Measurements from ENCODE around the gene RSPH9. TPM values are rescaled to one million over a fixed set of nuclear protein-coding genes. Genes with fewer than 3 reads are reported as not detected.

The RSPH9 gene
- polyA plus RNA-seq, 1 experiment, result 0.37 TPM

DNA sequence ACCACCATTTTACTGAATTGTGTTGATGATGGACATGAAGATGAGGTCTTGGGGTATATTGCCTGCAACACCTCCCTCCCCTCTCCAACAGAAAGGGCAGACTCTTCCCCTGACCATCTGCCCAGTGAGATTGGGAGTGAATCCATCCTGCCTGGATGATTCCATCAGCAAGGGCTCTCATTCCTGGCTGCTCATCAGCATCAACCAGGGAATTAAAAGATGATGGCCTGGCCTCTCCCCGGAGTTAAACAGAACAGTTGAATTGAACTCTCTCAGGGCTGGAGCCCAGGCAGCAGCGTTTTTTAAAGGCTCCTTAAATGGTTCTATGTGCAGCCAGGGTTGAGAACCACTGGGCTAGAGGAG lies 57.3 kb downstream of the RSPH9 start:
- Histone ChIP-seq H3K27ac (ENCODE audit: low read depth, low read length) (peak overlapping the region; percentile 80), H3K27me3 (ENCODE audit: control insufficient read depth, insufficient read depth, low read length) (no peaks in the 10 kb centered on the region), H3K4me3 (ENCODE audit: low read depth, low read length) (no peak overlapping the region), H3K9me3 (ENCODE audit: control insufficient read depth, insufficient read depth, low read length) (no peaks in the 10 kb centered on the region)
- ChIA-PET CTCF (no interaction called here), POLR2A (no interaction called here)
- no peak for DNase-seq (ENCODE audit: low read depth, low spot score)
- TF ChIP-seq, protein P1, sequence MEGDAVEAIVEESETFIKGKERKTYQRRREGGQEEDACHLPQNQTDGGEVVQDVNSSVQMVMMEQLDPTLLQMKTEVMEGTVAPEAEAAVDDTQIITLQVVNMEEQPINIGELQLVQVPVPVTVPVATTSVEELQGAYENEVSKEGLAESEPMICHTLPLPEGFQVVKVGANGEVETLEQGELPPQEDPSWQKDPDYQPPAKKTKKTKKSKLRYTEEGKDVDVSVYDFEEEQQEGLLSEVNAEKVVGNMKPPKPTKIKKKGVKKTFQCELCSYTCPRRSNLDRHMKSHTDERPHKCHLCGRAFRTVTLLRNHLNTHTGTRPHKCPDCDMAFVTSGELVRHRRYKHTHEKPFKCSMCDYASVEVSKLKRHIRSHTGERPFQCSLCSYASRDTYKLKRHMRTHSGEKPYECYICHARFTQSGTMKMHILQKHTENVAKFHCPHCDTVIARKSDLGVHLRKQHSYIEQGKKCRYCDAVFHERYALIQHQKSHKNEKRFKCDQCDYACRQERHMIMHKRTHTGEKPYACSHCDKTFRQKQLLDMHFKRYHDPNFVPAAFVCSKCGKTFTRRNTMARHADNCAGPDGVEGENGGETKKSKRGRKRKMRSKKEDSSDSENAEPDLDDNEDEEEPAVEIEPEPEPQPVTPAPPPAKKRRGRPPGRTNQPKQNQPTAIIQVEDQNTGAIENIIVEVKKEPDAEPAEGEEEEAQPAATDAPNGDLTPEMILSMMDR (IDR thresholded peaks at IDR 0.05; ENCODE audit: low read depth, low read length), result no peak

DNA sequence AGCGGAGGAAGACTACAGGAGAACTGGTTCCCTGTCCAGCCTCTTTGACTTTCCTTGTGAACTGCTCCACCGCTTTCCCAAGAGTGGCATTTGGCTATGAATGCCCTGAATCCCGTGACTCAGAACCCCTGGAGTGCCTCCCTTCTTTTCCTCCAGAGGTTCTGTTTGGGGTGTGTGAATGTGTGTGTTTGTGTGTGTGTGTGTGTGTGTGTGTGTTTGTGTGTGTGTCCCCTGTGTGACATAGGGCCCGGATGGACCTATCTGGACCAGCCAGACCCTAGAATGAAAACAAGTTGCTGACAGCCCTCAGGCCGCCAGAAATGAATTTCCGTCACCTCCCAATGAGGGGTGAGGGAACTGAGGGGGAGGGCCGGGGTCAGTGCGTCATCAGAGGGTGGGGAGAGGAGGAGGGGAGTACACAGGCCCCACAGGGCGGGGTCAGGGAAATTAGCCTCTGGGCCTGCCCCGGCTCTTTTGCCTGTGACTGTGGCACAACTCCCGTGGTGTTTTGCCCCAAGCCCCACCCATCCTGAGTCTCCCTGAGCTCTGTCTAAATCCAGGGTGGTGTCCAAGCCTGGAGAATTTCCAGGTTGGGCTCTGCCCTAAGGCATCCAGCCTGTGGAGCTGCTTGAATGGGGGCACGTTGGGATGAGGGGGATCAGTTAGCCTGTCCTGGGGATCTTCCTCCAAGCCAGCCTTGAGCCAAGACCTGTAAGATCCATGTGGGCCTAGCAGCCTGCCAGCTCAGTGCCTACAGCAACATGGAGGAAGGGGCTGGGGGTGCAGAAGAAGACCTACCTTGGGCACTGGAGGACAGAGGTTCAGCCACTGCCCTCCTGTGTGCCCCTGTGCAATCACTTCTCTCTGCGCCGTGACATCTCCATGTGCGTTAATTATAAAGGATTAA lies 58.0 kb downstream of the RSPH9 start:
- Histone ChIP-seq H3K27ac (ENCODE audit: low read depth, low read length) (peak overlapping the region; percentile 80), H3K4me3 (ENCODE audit: low read depth, low read length) (no peak overlapping the region), H3K27me3 (ENCODE audit: control insufficient read depth, insufficient read depth, low read length) (no peaks in the 10 kb centered on the region), H3K9me3 (ENCODE audit: control insufficient read depth, insufficient read depth, low read length) (no peaks in the 10 kb centered on the region)
- POLR2A ChIA-PET, result interaction anchor here (1.0 kb wide), 1 partner anchor 22 kb away, joined by 3 read pairs; no protein-coding TSS in a partner anchor
- TF ChIP-seq, protein P1 (IDR thresholded peaks at IDR 0.05; ENCODE audit: low read depth, low read length), result no peak
- CTCF ChIA-PET, result interaction anchor here (0.6 to 1.6 kb wide), 2 partner anchors 10 to 66 kb away, joined by 3 to 6 read pairs; no protein-coding TSS in a partner anchor
- DNase-seq (ENCODE audit: low read depth, low spot score), result peak; percentile 61

DNA sequence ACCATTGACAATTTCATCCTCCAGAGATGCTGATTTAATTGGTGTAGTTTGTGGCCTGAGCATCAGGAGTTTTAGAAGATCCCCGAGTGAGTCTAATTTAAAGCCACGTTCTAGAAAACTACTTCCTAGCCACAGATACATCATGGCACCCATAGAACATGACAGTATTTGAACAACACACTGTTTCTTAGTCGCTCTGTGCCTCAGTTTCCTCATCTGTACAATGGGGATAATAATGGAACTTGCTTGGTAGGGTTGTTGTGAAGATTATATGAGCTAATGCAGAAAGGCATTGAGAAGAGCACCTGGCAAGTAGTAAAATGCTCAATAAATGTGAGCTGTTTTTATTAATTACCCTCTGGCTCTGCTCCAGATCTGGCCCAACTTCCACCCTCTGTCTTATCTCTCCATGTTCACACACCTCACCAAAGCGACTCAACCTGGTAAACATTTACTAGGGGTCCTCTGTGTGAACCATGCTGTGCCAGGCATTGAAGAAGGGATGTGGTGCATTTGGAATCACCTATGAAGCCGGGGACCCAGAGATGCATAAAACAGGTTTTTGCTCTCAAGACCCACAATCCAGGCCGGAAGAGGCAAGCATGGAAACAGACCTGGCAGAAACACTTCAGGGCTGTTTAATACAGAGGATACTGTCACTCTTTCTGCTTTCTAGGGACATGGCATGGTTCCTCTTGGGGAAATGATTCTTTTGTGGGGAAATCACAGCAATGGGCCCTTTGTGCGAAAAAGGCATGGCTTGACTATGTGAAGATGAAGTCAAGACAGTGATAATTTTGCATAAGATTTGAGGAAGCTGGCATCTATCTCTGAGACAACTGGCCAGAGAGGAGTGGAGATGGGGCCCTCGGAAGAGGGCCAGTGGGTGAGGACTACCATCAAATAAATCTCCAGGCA lies 58.9 kb downstream of the RSPH9 start:
- POLR2A ChIA-PET, result interaction anchor here (0.7 to 1.0 kb wide), 2 partner anchors 21 to 32 kb away, joined by 3 read pairs; no protein-coding TSS in a partner anchor
- no peak for DNase-seq (ENCODE audit: low read depth, low spot score)
- no peak overlapping the region for H3K27ac ChIP-seq (ENCODE audit: low read depth, low read length)
- TF ChIP-seq, protein P1 (IDR thresholded peaks at IDR 0.05; ENCODE audit: low read depth, low read length), result no peak
- CTCF ChIA-PET, result interaction anchor here (0.6 to 1.6 kb wide), 2 partner anchors 11 to 65 kb away, joined by 3 to 6 read pairs; no protein-coding TSS in a partner anchor
- H3K27me3 ChIP-seq (ENCODE audit: control insufficient read depth, insufficient read depth, low read length), result no peaks in the 10 kb centered on the region
- H3K4me3 ChIP-seq (ENCODE audit: low read depth, low read length), result no peak overlapping the region
- no peaks in the 10 kb centered on the region for H3K9me3 ChIP-seq (ENCODE audit: control insufficient read depth, insufficient read depth, low read length)

DNA sequence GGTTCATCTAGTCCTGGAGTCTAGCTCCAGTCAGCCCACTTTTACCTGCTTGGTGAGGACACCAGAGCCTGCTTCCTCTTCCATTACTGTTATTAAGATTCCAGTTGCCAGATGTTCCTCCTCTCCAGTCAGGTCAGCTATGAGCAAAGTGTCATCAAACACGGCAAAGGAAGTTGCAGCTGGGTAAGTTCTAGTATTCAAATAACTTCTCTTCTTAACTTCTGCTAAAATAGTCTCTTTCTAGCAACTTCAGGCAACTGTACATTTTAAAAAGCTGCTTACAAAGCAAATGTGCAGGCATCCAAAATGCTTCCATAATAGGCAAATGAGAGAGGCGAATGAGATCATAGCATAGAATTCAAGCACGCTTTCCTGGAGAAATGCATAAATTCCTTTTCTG lies 61.2 kb downstream of the RSPH9 start:
- Histone ChIP-seq H3K9me3 (ENCODE audit: control insufficient read depth, insufficient read depth, low read length) (no peaks in the 10 kb centered on the region), H3K4me3 (ENCODE audit: low read depth, low read length) (no peak overlapping the region), H3K27ac (ENCODE audit: low read depth, low read length) (peak overlapping the region; percentile 57), H3K27me3 (ENCODE audit: control insufficient read depth, insufficient read depth, low read length) (no peaks in the 10 kb centered on the region)
- no peak for DNase-seq (ENCODE audit: low read depth, low spot score)
- ChIA-PET POLR2A (interaction anchor here (0.7 kb wide), 1 partner anchor 67 kb away, joined by 3 read pairs; no protein-coding TSS in a partner anchor), CTCF (interaction anchor here (1.4 to 2.1 kb wide), 2 partner anchors 63 to 373 kb away, joined by 5 to 13 read pairs; partner anchors contain the start of gene VEGFA)
- TF ChIP-seq, protein P1 (IDR thresholded peaks at IDR 0.05; ENCODE audit: low read depth, low read length), result no peak

Measured in AG04450 (cell line).